Left renal cortex interstitium (tissue), 4 donors: Measurements from ENCODE around the gene ENSA. TPM values are rescaled to one million over a fixed set of nuclear protein-coding genes. Genes with fewer than 3 reads are reported as not detected.
A peak's percentile ranks its signal among the peaks of the same experiment; 100 is the strongest.
"Not testable (repeated sequence)": the region's sequence is repeated elsewhere in the genome, so short reads cannot be mapped to it uniquely, and the experiment has no call there.

Experiments
- DNase-seq, 4 donors: peaks; one replicate each; pipeline ENCODE4 v3.0.0-alpha.2; 2013; ENCODE audit warnings: low read depth in 4 of 4, low spot score in 2 of 4, missing footprints in 1 of 4
- polyA plus RNA-seq, 4 donors: library from polyadenylated mRNA; unstranded; fragments of 120-200 nt; gene quantifications; one replicate each; pipeline ENCODE4 v1.2.1, GENCODE V29; 2013; ENCODE audit not compliant: insufficient read length in 4 of 4

ENSA gene, protein sequence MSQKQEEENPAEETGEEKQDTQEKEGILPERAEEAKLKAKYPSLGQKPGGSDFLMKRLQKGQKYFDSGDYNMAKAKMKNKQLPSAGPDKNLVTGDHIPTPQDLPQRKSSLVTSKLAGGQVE
- polyA plus RNA-seq = 100 to 1,000 TPM; 213 to 231 (median 221) TPM

DNA sequence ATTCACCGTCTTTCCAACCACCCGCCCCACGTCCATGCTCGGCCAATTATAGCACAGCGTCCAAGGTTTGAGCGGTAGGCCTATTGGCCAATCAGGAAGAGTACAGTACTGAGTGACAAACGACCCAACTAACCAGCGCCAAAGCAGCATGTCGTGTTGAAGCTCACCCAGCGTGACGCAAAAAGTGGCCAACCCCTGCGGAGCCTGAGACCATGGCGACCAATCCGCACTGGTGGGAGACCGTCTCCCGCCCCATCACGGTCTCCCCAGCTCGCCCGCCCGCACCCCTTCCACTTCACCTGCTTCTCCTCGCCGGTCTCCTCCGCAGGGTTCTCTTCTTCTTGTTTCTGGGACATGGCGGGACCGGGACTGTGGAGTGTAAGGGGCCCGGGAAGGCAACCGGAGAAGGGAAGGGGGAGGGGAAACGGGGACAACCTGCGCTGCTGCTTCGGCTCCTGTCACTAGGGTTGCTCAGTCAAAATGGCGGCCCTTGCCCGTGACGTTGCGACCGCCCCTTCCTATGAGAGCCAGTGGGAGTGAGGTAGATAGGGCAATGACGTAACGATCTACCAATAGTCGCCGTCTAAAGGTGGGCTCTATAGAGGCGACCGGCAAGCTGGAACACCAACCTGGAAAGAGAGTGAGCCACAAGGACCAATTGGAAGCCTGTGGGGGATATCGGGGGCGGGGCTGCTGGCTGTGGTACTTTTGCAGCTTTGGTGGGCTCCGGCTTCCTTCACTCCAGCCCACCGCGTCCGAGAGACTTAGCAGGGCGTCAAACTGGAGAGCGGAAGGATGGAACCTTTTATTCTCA lies at the start of gene ENSA:
Gene ENSA, minus strand, starts transcription at position 498 of the 814 bp plus-strand sequence. Its CDS starts 142 bp downstream, at position 356.
- DNase-seq = peak; percentile 97 to 99 (median 98)

DNA sequence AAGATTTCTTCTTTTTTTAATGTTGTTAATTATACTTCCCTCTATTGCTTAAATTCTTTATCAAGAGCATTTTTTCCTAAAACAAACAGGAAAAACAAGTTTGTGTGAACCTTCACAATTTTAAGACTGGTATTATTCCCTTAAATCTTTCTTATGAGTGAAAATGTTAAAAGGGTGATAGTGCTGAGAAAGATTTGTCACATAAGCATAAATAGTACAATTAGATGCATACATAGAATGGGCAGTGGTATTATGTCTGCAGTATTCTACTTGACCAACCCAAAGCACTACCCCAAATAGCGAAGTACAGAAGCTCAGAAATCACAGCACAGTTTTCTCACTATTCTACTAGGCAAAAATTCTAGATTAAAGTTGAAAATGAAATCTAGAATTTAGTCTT lies 49.6 kb upstream of the ENSA start:
- DNase-seq = no peak

DNA sequence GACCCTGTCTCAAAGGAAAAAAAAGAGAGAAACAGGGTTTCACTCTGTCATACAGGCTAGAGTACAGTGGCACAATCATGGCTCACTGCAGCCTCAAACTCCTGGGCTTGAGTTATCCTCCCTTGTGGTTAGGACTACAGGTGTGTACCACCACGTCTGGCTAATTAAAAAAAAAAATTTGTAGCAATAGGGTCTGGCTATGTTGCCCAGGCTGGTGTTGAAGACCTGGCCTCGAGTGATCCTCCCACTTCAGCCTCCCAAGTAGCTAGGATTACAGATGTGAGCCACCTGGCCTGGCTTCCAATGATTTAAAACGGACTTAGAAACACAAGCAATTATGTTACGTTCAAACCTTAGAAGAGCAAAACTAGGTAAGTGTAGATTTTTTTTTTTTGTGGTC lies 45.5 kb upstream of the ENSA start:
- DNase-seq = no peak

DNA sequence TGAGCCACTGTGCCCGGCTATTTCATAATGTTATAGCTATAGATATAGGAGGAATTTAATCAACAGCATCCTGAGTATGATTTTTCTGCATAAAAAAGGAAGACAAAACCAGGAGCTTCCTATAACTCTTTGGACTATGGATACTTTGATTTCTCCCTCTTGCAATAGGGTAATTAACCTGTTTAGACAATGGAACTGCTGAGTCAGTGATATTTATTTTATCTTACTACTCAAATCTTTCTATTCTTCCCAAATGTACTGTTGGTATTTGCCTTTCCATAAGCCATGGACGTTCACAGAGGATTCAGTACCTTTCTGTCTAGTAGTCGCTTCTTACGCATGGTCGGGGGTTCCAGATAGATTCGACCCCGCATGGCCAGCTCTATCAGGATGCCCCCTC lies 33.9 kb upstream of the ENSA start:
- DNase-seq = no peak

DNA sequence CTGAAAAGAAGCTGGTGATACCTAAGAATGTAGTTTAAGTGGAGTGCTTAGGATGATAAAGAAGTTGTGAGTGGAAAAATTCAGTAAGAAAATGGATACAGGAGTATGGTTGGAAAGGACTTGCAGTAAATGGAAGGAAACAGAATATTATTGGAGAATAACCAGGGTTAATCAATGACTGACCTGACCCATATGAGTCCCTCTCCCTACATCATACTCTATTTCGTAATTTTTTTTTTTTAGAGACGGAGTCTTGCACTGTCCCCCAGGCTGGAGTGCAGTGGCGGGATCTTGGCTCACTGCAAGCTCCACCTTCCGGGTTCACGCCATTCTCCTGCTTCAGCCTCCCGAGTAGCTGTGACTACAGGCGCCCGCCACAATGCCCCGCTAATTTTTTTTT lies 33.4 kb upstream of the ENSA start:
- DNase-seq = no peak

DNA sequence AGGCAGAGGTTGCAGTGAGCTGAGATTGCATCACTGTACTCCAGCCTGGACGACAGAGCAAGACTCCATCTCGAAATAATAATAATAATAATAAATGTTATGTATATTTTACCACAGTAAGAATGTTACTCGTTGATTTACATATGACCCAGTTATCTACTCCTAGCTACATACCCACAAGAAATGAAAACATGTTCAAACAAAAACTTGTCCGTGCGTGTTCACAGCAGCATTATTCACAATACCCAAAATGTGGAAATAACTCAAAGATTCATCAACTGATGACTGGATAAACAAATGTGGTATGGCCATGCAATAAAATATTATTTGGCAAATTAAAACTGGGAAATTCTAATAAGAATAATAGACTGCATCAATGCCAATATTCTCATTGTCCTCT lies 31.7 kb upstream of the ENSA start:
- no peak for DNase-seq

DNA sequence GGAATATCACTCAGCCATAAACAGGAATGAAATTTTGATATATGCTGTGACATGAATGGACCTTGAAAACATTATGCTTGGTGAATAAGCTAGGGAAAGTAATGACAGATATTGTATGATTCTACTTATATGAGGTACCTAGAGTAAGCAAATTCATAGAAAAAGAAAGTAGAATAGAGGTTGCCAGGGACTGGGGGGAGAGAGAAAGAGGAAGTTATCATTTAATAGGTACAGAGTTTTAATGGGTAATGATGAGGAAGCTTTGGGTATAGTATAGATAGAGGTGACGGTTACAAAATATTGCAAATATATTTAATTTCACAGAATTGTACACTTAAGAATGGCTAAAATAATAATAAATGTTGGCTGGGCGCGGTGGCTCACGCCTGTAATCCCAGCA lies 31.2 kb upstream of the ENSA start:
- no peak for DNase-seq

DNA sequence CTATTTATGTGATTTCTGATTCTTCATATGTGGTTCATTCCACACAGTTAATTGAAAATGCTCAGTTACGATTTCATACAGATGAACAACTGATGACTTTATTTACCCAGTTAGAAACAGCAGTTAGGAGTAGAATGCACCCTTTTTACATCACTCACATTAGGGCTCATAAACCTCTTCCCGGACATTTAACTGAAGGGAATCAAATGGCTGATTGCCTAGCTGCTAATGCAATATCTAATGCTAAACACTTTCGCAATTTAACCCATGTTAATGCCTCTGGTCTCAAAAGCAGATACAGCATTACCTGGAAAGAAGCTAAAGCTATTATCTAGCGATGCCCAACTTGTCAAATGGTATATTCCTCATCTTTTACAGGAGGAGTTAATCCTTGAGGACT lies 27.7 kb upstream of the ENSA start:
- not testable (repeated sequence) for DNase-seq

DNA sequence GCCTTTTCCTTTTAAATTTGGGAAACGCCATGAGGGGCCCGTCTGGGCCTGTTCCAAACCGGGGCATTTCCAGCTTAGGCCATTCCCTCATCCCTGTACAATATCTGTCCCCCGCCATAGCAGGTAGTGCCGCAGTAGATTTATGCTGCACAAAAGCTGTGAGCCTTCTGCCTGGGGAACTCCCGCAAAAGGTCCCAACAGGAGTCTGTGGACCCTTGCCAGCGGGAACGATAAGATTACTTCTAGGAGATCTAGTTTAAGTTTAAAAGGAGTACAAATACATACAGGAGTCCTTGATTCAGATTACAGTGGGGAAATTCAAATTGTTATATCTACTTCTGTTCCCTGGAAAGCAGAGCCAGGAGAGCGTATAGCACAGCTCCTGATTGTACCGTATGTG lies 25.2 kb upstream of the ENSA start:
- DNase-seq = not testable (repeated sequence)

DNA sequence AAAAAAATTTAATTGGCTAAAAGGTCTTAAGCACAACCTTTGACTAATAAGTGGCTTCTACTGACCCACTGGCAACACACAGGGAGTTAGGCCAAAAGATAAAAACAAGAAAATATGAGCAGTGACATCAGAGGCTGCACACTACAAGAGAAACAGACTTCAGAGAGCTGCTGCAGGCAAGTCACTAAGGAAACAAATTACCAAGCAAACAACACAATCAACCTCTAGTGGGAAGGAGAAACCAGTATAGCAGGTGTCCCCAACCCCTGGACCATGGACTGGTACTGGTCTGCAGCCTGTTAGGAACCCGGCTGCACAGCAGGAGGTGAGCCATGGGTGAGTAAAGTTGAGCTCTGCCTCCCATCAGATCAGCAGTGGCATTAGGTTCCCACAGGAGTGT lies 20.8 kb upstream of the ENSA start:
- DNase-seq = no peak

DNA sequence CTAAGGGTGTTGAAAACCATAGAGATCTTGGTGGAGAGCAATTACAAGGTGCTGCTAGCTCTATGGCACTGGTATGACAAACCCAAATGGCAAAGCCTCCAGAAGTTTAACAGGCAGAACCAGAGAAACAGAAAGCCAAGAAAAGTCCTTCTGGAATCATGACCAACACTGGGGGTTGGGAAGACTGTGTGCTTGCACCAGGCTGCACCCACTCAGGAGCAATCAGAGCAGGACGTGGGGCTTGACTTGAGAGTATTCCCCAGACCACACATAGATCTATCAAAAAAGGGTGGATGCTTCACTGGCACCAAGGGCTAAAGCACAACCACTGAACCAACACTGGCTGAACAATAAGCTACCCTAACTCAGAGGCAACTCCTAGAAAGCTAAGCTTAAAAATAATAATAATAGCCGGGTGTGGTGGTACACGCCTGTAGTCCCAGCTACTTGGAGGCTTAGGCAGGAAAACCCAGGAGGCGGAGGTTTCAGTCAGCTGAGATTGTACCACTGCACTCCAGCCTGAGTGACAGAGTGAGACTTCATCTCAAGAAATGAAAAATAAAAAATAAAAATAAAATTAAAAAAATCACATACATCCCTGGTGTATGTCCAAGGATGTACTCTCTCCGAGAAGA lies 20.1 kb upstream of the ENSA start:
- no peak for DNase-seq

DNA sequence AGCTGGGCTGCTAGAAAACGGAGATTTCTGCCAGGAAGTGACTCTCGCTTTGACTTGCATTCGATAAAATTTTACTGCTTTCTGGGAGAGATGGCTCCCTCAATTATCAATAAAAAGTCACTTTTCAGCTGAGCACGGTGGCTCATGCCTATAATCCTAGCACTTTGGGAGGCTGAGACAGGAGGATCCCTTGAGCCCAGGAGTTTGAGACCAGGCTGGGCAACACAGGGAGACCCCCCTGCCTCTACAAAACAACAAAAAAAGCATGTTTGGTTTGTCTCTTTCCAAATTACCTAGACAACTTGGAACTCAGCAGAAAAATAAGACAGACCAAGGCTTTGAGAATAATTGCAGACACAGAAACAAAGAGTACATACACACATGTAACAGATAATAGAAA lies 12.9 kb upstream of the ENSA start:
- DNase-seq = no peak

DNA sequence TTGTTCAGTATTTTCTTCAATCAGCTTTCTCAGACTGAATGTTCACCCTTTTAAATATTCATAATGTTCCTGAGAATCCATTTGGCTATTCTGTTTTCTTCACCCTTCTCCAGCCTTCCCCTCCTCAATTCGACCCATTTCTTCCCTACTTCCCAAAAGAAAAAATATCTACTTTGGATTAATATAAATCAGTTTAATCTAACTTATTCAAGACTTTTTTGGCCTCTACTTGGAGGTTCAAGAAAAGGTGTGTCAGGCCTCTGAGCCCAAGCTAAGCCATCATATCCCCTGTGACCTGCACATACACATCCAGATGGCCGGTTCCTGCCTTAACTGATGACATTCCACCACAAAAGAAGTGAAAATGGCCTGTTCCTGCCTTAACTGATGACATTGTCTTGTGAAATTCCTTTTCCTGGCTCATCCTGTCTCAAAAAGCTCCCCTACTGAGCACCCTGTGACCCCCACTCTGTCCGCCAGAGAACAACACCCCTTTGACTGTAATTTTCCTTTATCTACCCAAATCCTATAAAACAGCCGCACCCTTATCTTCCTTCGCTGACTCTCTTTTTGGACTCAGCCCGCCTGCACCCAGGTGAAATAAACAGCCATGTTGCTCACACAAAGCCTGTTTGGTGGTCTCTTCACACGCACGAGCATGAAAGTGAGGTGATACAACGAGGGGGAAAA lies 11.9 kb upstream of the ENSA start:
- not testable (repeated sequence) for DNase-seq

DNA sequence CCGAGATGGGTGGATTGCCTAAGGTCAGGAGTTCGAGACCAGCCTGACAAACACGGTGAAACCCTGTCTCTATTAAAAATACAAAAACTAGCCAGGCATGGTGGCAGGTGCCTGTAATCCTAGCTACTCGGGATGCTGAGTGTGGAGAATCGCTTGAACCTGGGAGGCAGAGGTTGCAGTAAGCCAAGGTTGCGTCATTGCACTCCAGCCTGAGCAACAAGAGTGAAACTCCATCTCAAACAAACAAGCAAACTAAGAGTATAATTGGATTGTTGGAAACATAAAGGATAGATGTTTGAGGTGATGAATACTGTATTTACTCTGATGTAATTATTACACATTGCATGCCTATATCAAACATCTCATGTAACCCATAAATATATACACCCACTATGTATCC lies 9.0 kb upstream of the ENSA start:
- DNase-seq = not testable (repeated sequence)

DNA sequence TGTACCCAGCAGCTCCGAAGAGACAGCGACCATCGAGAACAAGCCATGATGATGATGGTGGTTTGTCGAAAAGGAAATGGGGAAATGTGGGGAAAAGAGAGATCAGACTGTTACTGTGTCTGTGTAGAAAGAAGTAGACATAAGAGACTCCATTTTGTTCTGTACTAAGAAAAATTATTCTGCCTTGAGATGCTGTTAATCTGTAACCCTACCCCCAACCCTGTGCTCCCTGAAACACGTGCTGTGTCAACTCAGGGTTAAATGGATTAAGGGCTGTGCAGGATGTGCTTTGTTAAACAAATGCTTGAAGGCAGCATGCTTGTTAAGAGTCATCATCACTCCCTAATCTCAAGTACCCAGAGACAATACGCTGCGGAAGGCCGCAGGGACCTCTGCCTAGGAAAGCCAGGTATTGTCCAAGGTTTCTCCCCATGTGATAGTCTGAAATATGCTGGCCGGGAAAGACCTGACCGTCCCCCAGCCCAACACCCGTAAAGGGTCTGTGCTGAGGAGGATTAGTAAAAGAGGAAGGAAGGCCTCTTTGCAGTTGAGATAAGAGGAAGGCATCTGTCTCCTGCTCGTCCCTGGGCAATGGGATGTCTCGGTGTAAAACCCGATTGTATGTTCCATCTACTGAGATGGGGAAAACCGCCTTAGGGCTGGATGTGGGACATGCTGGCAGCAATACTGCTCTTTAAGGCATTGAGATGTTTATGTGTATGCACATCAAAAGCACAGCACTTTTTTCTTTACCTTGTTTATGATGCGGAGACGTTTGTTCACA lies 5.6 kb upstream of the ENSA start:
- not testable (repeated sequence) for DNase-seq

DNA sequence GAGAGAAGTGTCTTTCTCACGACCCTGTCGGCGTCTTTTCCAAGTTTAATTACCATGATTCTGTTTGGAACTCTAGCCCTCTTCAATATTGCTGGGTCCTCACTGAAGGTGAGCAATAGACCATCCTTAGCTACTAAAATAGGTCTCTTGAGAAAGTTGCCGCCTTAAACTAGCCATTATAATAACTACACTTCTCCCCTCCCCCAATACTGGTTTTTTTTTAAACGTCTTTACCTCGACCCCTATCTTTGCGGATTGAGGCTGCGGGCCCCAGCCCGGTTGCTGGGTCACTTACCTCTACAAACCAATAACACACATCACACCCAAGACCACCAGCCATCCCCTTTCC lies 672 bp downstream of the ENSA start:
- no peak for DNase-seq

DNA sequence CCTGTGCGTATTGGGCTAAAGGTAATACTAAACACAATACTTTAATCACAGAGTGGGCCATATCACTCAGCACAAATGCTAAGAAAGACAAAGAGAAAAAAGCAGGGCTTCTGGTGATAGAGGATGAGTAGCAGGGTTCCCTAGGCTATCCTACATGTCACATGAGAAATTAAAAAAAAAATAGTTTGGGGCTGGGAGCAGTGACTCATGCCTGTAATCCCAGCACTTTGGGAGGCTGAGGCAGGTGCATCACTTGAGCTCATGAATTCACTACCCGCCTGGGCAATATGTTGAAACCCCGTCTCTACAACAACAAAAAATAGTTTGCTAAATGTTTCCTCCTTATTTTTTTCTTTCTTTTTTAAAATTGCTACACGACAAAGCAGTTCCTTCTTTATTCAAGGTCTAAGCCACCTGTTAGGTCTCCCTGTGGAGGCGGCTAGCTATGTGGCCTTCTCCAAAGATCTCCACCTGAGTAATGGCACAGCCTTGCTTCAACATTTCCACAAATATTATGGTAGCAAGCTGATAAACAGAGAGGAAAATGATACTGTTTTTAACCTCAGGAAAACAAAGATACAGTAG lies 1.5 kb downstream of the ENSA start:
- no peak for DNase-seq

DNA sequence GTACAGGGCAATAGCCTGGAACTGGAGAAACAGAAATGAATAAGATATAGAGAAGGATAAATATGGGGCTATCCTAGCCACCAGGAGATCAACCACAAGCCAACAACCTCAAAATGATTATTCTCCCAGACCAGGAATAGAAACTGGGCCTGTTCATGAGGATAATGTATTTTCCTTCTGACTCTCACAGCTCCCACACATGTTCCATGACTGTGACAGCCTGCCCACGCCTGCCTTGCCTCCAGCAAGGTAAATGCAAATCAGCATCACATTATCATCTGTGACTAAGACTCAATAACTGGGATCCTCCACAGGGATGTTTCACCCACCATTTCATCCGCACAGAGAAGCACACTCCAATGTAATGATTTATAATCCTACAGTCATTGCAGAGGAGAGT lies 3.3 kb downstream of the ENSA start:
- DNase-seq = no peak

DNA sequence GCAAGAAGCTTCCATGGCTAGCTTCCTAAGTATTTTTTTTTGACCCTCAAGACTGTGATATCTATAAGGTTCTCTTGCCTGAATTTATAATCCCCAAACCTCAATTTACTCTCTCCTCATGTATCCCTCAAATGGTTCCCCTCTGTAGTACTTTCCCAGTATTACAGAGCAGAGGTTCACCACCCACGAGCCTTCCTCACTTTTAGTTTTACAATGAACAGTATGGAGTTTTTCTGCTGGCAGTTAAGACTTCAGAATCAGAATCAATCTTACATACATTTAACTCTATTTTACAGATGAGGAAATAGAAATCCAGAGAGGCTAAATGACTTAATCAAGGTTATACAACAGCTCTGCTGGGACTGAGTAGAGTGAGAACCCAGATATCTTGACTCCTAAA lies 4.9 kb downstream of the ENSA start:
- DNase-seq = not testable (repeated sequence)

DNA sequence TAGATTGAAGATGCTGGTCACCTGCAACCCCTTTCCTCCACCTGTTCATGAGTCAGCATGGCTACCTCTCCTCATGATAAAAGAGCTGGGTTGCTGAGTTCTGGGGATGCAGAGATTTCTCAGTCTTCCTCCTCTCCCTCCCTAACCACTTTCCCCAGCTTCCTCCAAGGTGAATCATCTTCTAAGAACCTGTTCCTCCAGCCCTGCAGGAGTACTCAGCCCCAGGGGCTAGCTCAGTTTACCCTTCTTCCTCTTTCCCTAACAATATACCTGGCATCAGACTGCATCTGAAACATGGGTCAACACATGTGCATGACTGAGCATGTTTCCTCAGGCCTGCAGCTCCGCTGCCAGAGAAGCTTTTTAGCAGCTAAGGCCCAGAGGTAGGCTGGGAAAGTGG lies 5.3 kb downstream of the ENSA start:
- not testable (repeated sequence) for DNase-seq
